GM18511 (cell line): ENCODE measurements around the gene CYP3A4.
"Not testable (repeated sequence)": the region's sequence is repeated elsewhere in the genome, so short reads cannot be mapped to it uniquely, and the experiment has no call there.

Experiments used
- ATAC-seq: cut with Tn5 transposase; IDR thresholded peaks from one replicate; pipeline ENCODE4 v1.9.1; 2021; ENCODE audit warnings: mild to moderate bottlenecking, moderate library complexity; ENCODE audit not compliant: unreplicated experiment

CYP3A4 gene

DNA sequence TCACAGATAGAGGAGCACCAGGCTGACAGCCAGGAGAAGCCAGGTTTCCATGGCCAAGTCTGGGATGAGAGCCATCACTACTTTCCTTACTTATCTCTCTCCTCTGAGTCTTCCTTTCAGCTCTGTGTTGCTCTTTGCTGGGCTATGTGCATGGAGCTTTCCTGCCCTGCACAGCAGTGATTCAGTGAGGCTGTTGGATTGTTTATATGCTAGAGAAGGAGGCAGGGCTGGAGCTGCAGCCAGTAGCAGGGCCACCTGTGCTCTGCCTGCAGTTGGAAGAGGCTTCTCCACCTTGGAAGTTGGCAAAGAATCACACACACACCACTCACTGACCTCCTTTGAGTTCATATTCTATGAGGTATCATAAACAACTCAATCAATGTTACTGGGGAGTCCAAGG lies at the start of gene CYP3A4:
TSS of gene CYP3A4 (minus strand) at position 178 of the 400 bp plus-strand sequence. CDS start at position 75, 103 bp downstream.
- no peak for ATAC-seq

DNA sequence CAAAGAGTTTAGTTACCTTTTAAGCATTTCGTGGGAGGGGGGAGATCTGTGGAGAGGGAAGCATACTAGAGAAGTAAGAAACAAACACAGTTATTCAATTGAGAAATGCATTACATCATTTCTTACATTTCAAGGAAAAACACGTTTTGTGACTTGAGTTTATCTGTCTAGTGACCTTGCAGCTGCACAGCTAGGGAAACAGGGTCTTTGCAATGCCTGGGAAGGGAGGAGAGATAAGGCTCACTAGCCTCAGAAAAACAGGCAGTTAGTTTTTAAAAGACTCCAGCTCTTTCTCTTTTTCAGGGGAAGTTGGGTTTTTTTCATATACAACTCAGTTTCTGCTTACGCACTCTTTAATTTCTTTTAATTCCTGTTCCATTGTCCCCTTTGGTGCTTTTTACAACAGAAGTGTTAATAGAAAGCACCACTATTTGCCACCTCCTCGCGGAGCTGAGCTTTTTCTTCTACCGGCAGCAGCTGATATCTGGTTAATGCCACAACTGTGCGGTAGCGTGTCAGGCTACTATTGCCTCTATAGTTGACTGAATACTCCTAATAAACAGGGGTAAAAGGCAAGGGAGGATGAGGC lies 49.4 kb upstream of the CYP3A4 start:
- no peak for ATAC-seq

DNA sequence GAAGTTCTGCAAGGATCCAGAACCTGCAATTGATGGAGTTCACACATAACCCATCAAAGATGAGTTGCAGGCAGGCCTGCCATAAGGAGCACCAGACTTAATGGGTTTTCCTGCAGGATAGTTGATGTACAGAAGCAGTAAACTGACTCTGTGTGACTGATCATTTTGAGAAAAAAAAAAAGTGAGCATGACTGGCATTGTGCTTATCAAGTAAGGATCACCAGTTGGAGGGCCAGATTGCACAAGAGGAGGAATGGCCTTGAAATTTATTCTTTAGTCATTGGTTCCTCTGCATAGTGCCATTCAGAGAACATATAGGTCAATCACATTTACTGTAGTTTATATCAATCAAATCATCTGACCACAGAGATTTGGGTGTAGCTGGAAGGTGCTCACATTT lies 47.6 kb upstream of the CYP3A4 start:
- ATAC-seq: no peak

DNA sequence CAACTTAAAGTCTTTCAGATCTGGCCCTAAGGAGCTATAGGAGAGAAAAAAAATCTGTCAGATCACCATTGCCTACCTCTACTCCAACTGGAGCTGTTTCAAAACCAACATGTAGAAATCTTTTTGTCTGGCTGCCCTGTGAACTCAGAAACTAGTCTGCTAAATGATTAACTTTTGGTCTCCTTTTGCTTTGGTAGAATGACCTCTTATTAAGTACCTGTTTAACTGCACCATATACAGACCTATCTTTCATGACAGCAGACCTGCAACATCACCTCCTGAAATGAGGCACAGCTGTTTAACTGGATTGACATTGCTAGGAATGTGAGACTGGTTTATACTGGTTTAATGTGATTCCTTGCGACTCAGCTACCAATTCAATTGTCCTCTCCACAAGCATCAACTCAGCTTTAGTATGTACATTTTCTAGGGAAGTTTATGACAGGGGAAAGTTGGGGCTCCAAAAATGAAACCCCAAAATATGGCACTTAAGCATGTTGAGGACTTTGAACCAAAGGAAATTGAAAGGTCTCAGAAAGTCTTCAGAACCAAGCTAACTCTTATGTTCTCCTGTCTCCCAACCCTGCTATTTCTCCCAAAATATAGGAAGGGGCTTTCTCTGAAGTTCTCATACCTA lies 45.7 kb upstream of the CYP3A4 start:
- no peak for ATAC-seq

DNA sequence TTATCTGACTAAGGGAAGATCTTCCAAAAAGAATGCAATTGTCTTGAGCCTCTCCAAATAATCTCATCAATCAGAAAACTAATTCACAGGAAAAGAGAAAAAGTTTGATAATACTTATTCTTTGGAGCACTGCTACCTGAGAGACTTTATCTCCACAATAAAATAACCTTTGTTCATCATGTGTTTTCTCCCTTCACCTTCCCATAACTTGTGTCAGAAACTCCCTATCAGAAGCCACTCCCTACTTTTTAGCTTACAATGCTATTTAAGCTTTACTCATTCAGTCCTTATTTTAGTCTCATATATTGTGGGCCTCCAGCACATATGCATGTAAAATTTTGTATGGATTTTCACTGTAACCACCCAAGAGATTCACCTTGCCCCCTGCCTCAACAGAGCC lies 44.8 kb upstream of the CYP3A4 start:
- ATAC-seq: no peak

DNA sequence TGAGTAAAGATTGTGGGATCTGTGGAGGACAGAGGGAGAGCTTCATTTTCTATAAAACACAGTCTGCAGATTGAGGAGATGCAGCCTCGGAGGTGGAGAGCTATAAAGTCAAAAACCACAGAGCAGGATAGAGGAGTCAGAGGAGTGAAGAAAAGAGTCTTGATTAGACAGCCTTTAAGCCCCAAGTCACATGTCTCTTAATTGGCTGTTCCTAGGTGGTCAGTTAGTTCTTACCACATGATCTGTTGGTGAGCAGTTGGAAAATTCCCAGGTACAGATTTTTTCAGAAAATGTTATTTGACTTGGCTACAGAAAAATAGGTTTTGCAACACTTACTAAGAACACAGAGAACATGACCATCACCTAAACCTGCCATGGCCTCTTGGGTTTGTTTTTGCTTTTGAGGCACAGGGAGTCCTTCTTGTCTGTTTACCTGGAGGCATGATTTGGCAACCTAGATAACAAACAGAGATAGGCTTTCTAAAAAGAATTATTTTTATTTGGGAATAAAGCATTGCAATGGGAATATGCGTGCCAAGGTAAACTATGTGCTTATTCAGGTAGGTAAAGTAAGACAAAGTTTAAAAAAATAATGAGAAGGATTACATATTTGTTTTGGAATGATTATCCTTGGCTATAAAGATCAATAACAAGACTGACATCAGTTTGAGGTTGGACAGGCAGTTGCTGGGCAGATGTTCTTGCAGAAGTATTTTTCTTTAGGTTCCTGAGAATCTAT lies 43.2 kb upstream of the CYP3A4 start:
- ATAC-seq: no peak

DNA sequence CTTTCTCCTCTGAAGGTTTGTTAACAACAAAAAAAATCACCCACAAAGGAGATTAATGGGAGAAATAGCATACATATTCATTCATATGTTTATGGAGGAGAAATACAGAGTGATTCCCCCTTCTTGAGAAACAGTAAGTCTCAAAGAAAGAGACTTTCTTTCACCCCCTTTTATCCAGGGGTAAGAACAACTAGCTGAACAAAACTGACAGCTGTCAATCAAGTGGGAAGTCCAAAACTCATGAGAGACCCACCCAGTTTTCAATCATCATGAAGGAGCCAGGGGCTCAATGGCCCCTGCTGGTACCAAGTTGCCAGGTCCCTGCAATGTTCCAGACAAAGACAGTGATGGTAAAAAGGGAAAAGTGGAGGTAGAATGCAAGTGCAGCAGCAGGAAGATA lies 41.9 kb upstream of the CYP3A4 start:
- no peak for ATAC-seq

DNA sequence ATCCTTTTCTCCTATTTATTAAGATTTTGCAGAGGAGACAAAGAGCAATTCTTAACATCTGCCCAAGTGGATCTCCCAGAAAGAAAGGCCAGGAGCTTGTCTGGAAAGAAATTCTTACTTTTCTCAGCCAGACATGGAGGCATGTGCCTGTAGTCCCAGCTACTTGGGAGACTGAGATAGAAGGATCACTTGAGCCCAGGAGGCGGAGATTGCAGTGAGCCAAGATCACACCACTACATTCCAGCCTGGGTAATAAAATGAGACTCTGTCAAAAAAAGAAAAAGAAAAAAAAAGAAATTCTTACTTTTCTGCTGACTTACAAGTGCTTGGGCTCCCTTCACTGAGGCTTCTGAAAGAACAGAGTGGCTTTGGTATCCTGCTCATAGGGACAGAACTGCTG lies 41.5 kb upstream of the CYP3A4 start:
- no peak for ATAC-seq

DNA sequence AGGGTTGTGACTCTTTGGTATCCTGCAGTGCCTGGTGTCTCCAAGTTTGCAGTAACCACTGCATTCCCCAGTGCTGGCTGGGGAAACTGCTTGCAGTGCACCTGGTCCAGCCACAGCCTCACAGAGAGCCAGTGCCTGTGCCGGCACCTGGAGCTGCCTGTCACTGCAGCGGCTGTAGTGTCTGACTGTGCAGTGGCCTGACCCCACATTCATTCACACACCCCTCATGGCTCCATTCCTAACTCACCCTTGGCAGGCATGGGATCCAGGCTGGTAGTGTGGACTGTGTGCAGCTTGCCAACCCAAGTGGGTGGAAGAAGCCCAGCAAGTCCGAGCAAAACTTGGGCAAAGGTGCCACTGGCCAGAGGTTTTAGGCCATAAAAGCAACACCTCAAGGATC lies 40.1 kb upstream of the CYP3A4 start:
- no peak for ATAC-seq

DNA sequence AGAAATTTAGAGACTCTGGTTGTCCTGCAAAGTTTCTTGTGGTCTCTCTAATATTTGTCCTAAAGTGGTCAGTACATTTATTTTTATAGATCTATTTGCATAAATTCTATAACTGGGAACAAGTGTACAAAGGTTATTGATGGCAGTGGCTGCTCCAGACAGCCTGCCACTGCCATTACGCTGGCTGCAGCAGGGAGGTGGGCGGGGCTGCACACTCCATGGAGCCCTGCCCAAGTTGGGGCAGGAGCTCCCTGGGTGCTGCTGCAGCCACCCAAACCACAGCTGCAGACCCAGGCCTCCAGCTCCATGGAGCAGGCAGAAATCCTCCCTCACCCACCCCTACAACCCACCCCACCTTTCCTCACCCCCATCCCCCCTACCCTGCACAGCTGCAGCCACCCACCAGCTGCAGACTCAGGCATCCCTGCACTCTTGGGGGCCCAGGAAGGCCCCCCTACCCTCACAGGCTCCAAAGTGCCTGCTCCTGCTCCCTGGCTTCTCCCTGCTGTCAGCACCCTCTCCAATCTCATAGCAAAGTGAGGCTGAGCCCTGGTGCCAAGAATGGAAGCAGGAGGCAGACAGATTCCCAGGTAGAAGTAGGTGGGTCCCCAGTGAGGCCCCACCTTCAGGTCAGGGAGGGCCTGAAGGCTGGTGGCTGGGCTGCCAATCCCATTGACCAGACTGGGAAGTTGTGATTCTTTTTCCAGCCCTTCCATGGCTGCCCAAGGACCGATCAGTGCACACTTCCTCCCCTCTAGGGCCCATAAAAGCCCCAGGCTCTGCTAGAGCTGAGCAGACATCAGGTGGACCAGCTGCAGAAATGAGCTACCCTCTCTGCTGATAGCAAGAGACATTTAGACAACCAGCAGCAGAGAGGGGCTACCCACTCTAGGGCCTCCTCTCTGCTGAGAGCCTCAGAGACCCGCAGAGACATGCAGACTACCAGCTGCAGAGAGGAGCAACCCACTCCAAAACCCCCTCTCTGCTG lies 39.0 kb upstream of the CYP3A4 start:
- ATAC-seq: no peak

DNA sequence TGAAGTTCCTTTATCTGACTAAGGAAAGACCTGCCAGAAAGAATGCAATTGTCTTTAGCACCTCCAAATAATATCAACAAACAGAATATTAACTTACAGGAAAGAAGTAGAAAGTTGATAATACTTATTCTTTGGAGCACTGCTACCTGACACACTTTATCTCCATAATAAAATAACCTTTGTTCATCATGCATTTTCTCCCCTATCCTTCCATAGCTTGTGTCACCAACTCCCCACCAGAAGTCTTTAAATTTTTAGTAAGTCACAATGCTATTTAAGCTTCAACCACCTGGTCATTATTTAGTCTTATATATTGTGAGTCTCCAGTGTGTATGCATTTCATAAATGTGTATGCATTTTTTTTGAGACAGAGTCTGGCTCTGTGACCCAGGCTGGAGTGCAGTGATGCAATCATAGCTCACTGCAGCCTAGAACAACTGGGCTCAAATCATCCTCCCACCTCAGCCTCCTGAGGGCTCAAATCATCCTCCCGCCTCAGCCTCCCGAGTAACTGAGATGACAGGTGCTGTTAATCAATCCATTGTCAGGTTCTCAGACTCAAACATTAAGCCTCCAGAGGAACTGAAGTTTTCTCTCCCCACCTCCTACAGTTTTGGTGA lies 36.5 kb upstream of the CYP3A4 start:
- ATAC-seq: no peak

DNA sequence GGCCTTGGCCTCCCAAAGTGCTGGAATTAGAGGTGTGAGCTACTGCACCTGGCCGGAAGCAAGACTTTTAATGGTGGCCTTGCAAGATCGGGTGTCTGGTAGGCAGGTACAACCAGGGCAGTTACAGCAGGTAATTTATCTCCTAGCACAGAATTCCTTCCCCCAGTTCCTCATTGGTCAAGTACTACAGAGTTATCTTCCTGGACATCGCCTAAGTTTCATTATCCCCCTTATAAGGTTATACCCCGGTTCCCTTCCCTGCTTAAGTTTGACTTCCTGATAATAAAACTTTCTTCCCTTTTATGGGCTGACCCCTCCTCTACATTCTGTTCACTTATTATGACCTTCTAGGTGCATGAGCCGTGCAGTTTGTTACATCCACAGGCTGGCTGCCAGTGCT lies 24.8 kb upstream of the CYP3A4 start:
- no peak for ATAC-seq

DNA sequence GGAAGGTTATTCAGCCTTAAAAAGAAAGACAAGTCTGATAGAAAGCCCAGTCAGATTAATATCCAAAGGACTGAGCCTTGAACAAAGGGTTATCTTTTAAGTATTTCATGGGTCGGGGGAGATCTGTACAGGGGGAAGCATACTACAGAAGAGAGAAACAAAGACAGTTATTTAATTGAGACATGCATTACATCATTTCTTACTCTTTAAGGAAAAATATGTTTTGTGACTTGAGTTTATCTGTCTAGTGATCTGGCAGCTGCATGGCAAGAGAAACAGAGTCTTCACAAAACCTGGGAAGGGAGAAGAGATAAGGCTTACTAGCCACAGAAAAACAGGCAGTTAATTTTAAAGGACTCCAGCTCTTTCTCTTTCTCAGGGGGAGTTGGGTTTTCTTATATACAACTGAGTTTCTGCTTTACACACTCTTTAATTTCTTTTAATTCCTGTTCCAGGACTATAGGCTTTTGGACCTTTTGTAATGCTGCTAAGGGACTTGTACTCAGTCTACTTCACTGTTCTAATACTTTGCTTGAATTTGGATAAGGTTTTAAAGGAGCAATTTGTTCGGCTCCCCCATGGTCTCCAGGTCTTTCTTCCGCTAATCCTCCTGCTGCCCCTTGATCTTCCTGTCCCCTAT lies 23.0 kb upstream of the CYP3A4 start:
- no peak for ATAC-seq

DNA sequence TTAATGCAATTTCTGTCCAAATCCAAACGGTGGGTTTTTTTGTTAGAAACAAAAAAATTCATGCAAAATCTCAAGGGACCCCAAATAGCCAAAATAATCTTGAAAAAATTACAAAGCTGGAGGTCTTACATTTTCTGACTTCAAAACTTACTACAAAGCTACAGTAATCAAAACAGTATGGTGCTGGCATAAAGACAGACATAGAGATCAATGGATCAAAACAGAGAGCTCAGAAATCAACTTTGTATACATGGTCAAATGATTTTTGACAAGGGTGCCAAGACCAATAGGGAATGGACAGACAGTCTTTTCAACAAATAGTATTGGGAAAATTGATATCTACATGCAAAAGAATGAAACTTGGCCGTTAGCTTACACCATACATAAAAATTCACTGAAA lies 21.7 kb upstream of the CYP3A4 start:
- no peak for ATAC-seq

DNA sequence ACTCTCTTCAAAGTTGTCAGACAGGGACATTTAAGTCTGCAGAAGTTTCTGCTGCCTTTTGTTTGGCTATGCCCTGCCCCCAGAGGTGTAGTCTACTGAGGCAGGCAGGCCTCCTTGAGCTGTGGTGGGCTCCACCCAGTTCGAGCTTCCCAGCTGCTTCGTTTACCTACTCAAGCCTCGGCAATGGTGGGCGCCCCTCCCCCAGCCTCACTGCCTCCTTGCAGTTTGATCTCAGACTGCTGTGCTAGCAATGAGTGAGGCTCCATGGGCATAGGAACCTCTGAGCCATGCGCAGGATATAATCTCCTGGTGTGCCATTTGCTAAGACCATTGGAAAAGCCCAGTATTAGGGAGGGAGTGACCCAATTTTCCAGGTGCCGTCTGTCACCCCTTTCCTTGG lies 19.1 kb upstream of the CYP3A4 start:
- not testable (repeated sequence) for ATAC-seq

DNA sequence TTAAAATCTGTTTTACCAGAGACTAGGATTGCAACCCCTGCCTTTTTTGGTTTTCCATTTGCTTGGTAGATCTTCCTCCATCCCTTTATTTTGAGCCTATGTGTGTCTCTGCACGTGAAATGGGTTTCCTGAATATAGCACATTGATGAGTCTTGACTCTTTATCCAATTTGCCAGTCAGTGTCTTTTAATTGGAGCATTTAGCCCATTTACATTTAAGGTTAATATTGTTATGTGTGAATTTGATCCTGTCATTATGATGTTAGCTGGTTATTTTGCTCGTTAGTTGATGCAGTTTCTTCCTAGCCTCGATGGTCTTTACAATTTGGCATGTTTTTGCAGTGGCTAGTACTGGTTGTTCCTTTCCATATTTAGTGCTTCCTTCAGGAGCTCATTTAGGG lies 17.4 kb upstream of the CYP3A4 start:
- not testable (repeated sequence) for ATAC-seq

DNA sequence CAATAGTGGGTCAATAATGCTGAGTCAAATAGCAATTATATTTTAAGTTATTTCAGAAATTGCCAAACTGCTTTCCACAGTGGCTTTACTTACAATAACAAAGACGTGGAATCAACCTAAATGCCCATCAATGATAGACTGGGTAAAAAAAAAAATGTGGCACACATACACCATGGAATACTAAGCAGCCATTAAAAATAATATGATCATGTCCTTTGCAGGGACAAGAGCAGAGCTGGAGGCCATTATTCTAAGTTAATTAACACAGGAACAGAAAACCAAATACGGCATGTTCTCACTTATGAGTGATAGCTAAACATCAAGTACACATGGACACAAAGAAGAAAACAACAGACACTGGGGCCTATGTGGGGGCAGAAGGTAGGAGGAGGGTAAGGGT lies 15.0 kb upstream of the CYP3A4 start:
- ATAC-seq: no peak

DNA sequence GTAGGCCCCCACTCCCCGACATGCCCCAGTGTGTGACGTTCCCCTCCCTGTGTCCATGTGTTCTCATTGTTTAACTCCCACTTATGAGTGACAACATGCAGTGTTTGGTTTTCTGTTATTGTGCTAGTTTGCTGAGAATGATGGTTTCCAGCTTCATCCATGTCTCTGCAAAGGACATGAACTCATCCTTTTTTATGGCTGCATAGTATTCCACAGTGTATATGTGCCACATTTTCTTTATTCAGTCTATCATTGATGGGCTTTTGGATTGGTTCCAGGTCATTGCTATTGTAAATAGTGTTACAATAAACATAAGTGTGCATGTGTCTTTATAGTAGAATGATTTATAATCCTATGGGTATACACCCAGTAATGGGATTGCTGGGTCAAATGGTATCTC lies 11.9 kb upstream of the CYP3A4 start:
- ATAC-seq: not testable (repeated sequence)

DNA sequence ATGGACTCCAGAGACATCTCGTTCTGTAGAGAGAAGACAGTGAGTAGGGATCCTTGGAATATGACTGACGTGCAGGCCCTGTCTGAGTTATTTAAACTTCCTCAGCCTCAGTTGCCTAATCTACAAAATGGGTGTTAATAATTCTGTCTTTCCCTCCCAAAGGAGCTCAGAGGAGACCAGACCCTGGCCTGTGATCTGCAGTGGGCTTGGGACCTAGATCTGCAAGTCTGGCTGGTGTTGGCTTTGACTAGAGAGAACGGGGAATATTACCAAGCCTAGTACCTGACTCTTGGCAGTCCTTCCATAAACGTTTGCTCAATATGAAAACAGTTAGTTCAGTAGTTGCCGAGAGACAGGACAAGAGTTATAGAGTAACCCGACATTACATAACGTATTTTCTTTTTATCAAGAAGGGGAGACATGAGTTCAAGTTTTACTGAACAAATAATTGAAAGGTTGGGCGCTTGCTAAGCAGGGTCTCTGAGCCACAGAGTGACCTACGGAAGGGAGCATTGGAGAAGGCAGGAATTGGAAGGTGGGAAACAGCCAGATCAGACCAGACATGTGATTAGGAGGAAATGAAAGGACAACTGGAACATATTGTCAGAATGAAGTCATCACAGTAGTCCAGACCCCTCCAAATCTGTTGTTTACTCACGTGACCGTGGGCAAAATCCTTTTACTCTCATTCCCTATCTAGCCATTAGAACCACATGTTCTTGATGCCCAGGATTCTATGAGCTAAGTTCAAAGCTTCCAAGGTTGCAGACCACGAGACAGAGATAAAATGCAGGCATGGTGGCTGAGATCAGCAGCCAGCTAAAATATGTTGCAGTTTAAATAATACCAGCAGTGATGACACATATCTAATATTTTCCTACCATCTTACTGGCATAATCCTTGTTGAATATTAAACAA lies 10.9 kb upstream of the CYP3A4 start:
- no peak for ATAC-seq
